Psoas muscle (tissue), 8 donors: ENCODE measurements around the gene PTGES3L. TPM values are rescaled to one million over a fixed set of nuclear protein-coding genes. Genes with fewer than 3 reads are reported as not detected.

Source experiments
- ATAC-seq, 4 donors: fragments of 200-7000 bp; cut with Tn5 transposase; one replicate each; pipeline ENCODE4 v1.9.1; 2020; ENCODE audit warnings: moderate library complexity in 3 of 4, mild to moderate bottlenecking in 2 of 4
- DNase-seq, 2 donors: peaks; one replicate each; pipeline ENCODE4 v3.0.0-alpha.2; 2020
- H3K27ac ChIP-seq: fragments of 200-600 bp; one replicate; pipeline ENCODE4 v1.8.0; 2022
- H3K27me3 ChIP-seq, 3 donors: fragments of 200-600 bp in 1 of 3; one replicate each; pipeline versions ENCODE4 v1.6.1 to v1.8.0; 2013 to 2022; ENCODE audit warnings: low read length in 2 of 3, mild to moderate bottlenecking in 2 of 3, moderate library complexity in 1 of 3; ENCODE audit not compliant: insufficient read depth in 3 of 3
- H3K36me3 ChIP-seq, 2 donors: fragments of 200-600 bp in 1 of 2; one replicate each; pipeline versions ENCODE4 v1.6.1 to v1.8.0; 2013 to 2022; ENCODE audit warnings: low read depth in 1 of 2, mild to moderate bottlenecking in 1 of 2, moderate library complexity in 1 of 2; ENCODE audit not compliant: insufficient read depth in 1 of 2
- H3K4me1 ChIP-seq: fragments of 200-600 bp; one replicate; pipeline ENCODE4 v1.8.0; 2022
- H3K4me3 ChIP-seq: fragments of 200-600 bp; one replicate; pipeline ENCODE4 v1.8.0; 2022; ENCODE audit warnings: mild to moderate bottlenecking
- H3K9me3 ChIP-seq: fragments of 200-600 bp; one replicate; pipeline ENCODE4 v1.8.0; 2022
- CTCF ChIP-seq: fragments of 200-600 bp; IDR thresholded peaks from one replicate; pipeline ENCODE4 v1.8.0; 2022; ENCODE audit warnings: antibody characterized with exemption
- WGBS, 3 donors: extraction: QIAGEN DNeasy Blood & Tissue Kit; methylation state at CpG; one replicate each; pipeline versions ENCODE4 v1.1.6 to v1.1.7; 2013; 5-methylcytosine and 5-hydroxymethylcytosine counted together
- intact Hi-C, 2 donors: fragments of 100-400 bp; cut with DNase I; formaldehyde crosslinking; loops; one replicate each; pipeline versions ENCODE4 v1.11.0 to v1.14.2; 2022
- polyA plus RNA-seq, 3 donors: library from polyadenylated mRNA; stranded (reverse); fragments of 200-250 nt; gene quantifications; one replicate each; pipeline ENCODE4 v1.2.3, GENCODE V29; 2013
- total RNA-seq, 4 donors: library from RNA; stranded (reverse); fragmentation: NEBNext Ultra II Directional in 2 of 4; extraction: Animal tissue kit (Norgen Biotek cat#: 25700) in 2 of 4; gene quantifications; one replicate each; pipeline versions ENCODE4 v1.2.1 to v1.2.4, GENCODE V29; 2021 to 2023
- donor health status: healthy with polysubstance abuse.
- donor health status: DM: no; HTN: no; CAD: no; lungs with moderate emphysema.
- donor health status: Bipolar disorder and iron deficiency.
- donor health status: healthy.
- donor health status: DM: yes; HTN: yes; CAD: no.
- donor health status: DM: no; HTN: no; CAD: no.
- donor health status: DM: no; HTN: no; CAD: no.
- donor health status: DM: yes; HTN: yes; CAD: no.

PTGES3L gene
- total and polyA plus RNA-seq, 7 donors = 43.7 to 66.0 (median 48.7) TPM

DNA sequence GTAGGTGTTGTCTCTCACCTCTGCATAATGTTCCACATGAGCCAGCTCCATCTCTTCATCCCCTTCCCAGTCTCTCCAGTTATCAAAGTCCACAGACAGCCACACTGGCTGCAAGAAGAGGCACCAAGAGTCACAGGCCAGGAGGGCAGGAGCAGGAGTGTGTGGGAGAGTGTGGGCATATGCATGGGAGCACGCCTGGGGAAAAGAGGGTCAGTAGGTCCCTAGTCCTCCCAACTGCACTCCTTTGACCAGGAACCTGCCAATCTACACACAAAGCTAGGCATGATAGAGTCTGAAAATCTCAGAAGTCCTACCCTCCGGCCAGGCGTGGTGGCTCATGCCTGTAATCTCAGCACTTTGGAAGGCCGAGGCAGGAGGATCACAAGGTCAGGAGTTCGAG is 8.3 kb downstream of the PTGES3L start:
- no peak overlapping the region for H3K27ac ChIP-seq
- no peak overlapping the region for H3K4me3 ChIP-seq
- no peaks in the 10 kb centered on the region for H3K27me3 ChIP-seq
- DNase-seq (no peak), ATAC-seq (no peak)
- H3K36me3 ChIP-seq = no peaks in the 10 kb centered on the region
- 85 to 88% (median 87%) methylated on average over 5 of the region's 5 CpGs for WGBS, 3 donors
- intact Hi-C loops = no loop called here
- H3K4me1 ChIP-seq = peaks cover 7% of the 10 kb centered on the region
- no peak for TF ChIP-seq CTCF
- H3K9me3 ChIP-seq = no peaks in the 10 kb centered on the region

DNA sequence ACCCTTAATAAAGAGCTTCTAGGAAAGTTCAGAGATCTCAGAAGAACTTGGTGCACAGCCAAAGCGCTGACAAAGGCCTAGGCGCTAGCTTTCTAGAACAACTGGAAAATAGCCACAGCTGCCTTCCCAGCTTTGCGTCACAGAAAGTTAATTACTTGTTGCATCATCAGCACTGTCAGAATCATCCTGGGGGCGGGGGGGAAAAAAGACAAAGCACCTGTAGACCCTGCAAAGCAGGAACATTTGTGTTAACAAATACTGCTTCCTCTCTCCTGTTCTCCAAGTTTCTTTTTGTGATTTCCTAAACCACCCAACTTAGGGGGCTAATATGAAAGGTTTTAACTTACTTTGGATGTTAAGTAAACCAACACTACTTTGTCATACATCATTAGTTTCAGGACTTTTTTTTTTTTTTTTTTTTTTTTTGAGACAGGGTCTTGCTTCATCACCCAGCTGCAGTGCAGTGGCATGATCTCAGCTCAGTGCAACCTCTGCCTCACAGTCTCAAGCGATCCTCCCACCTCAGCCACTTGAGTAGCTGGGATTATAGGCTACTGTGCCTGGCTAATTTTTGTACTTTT is 10.8 kb downstream of the PTGES3L start:
- DNase-seq (no peak), ATAC-seq (peak in 1 of 4 donors; percentile 9)
- TF ChIP-seq CTCF = no peak
- 36 to 50% (median 38%) methylated on average over 5 of the region's 5 CpGs for WGBS, 3 donors
- Histone ChIP-seq H3K4me3 (no peak overlapping the region), H3K27ac (no peak overlapping the region), H3K9me3 (no peaks in the 10 kb centered on the region), H3K27me3 (no peaks in the 10 kb centered on the region), H3K36me3 (no peaks in the 10 kb centered on the region), H3K4me1 (no peaks in the 10 kb centered on the region)
- intact Hi-C loops = no loop called here

DNA sequence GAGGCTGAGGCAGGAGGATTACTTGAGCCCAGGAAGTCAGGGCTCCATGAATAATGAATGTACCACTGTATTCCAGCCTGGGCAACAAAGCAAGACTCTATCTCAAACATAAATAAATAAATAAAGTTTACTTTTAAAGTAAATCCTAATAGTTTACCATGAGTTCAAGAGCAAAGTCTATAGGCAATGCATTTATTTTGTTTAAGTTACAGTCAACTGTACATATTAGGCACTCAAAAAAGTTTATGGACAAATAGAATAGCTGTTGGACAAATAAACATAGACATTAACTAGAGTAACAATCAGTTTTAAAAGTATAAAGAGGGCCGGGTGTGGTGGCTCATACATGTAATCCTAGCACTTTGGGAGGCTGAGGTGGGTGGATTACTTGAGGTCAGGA is 12.0 kb downstream of the PTGES3L start:
- WGBS, 3 donors = 52 to 67% (median 57%) methylated on average over 1 of the region's 1 CpG
- no peak for TF ChIP-seq CTCF
- Histone ChIP-seq H3K27ac (peak overlapping the region; percentile 39), H3K4me3 (no peak overlapping the region), H3K27me3 (no peaks in the 10 kb centered on the region), H3K4me1 (peaks cover 7% of the 10 kb centered on the region), H3K36me3 (peaks cover 0 to 1% of the 10 kb centered on the region in 2 donors), H3K9me3 (no peaks in the 10 kb centered on the region)
- DNase-seq (no peak), ATAC-seq (no peak)
- intact Hi-C loops = no loop called here

GRCh38 chr17:42964161-42964932 is 15.5 kb downstream of the PTGES3L start, which contains the start of gene AARSD1:
Gene AARSD1, minus strand, starts transcription at chr17:42964454. Its CDS starts 14 bp downstream, at chr17:42964440.
- H3K27me3 ChIP-seq = no peaks in the 10 kb centered on the region
- H3K27ac ChIP-seq = peak within 1 kb of the TSS; percentile 83
- ATAC-seq (peak; percentile 96 to 98 (median 96)), DNase-seq (peak; percentile 90 to 95)
- H3K36me3 ChIP-seq = peaks cover 0 to 37% of the 10 kb centered on the region in 2 donors
- intact Hi-C loops = no loop called here
- peak within 1 kb of the TSS; percentile 70 for H3K4me3 ChIP-seq
- no peak for TF ChIP-seq CTCF
- WGBS, 3 donors = 0 to 1% (median 1%) methylated on average over 43 of the region's 43 CpGs
- H3K4me1 ChIP-seq = peaks cover 7% of the 10 kb centered on the region
- H3K9me3 ChIP-seq = no peaks in the 10 kb centered on the region
